PFSK-1 (cell line): ENCODE measurements around the gene CD164L2.

Source experiments
- FOXP2 ChIP-seq: optimal IDR thresholded peaks from 2 replicates; pipeline ENCODE3; 2011; ENCODE audit warnings: borderline replicate concordance, control low read depth, inconsistent platforms; ENCODE audit not compliant: insufficient read depth; ENCODE audit errors: extremely low read length, extremely low read depth
- POLR2AphosphoS5 ChIP-seq: IDR thresholded peaks from 2 replicates; pipeline ENCODE4 v1.6.1; 2012; ENCODE audit warnings: low read depth, mild to moderate bottlenecking, control low read depth, low read length, moderate library complexity
- REST ChIP-seq, 2 experiments: IDR thresholded peaks; 2 replicates each; pipeline versions ENCODE4 v1.6.1 to v1.8.0; 2011 to 2012; ENCODE audit warnings: low read depth in 2 of 2, low read length in 2 of 2, control low read depth in 1 of 2, inconsistent platforms in 1 of 2, mild to moderate bottlenecking in 1 of 2, moderate library complexity in 1 of 2; ENCODE audit not compliant: insufficient read depth in 1 of 2
- SIN3A ChIP-seq: IDR thresholded peaks from 2 replicates; pipeline ENCODE4 v1.6.1; 2012; ENCODE audit warnings: mild to moderate bottlenecking, low read length, moderate library complexity, borderline replicate concordance; ENCODE audit not compliant: insufficient read depth
- TAF1 ChIP-seq: IDR thresholded peaks from 2 replicates; pipeline ENCODE4 v1.6.1; 2012; ENCODE audit warnings: low read length, control low read depth, borderline replicate concordance; ENCODE audit not compliant: insufficient read depth

CD164L2 gene

GRCh38 chr1:27397110-27397509, 14.0 kb upstream of the CD164L2 start:
- no peak for TF ChIP-seq FOXP2
- no peak for TF ChIP-seq POLR2AphosphoS5
- TF ChIP-seq SIN3A: no peak
- no peak for TF ChIP-seq REST (IDR thresholded peaks at IDR 0.05; ENCODE audit: insufficient read depth in 1 of 2, low read depth in 2 of 2, low read length in 2 of 2)
- no peak for TF ChIP-seq TAF1

GRCh38 chr1:27395441-27396195, 12.5 kb upstream of the CD164L2 start:
- TF ChIP-seq POLR2AphosphoS5: no peak; the same call in 1 of the 2 replicates
- TF ChIP-seq TAF1: no peak
- no peak for TF ChIP-seq REST (IDR thresholded peaks at IDR 0.05; ENCODE audit: insufficient read depth in 1 of 2, low read depth in 2 of 2, low read length in 2 of 2)
- no peak for TF ChIP-seq SIN3A
- TF ChIP-seq FOXP2: no peak

- TF ChIP-seq TAF1: no peak
- no peak for TF ChIP-seq FOXP2
- no peak for TF ChIP-seq POLR2AphosphoS5
- no peak for TF ChIP-seq REST (IDR thresholded peaks at IDR 0.05; ENCODE audit: insufficient read depth in 1 of 2, low read depth in 2 of 2, low read length in 2 of 2)
- TF ChIP-seq SIN3A: no peak
Observed at GRCh38 chr1:27394925-27395324, 11.8 kb upstream of the CD164L2 start.

GRCh38 chr1:27394282-27394658, 11.1 kb upstream of the CD164L2 start:
- TF ChIP-seq SIN3A: no peak
- no peak for TF ChIP-seq TAF1
- no peak for TF ChIP-seq REST (IDR thresholded peaks at IDR 0.05; ENCODE audit: insufficient read depth in 1 of 2, low read depth in 2 of 2, low read length in 2 of 2)
- TF ChIP-seq POLR2AphosphoS5: no peak
- TF ChIP-seq FOXP2: no peak

GRCh38 chr1:27393641-27394281, 10.6 kb upstream of the CD164L2 start:
- TF ChIP-seq POLR2AphosphoS5 (no peak), REST (IDR thresholded peaks at IDR 0.05; ENCODE audit: insufficient read depth in 1 of 2, low read depth in 2 of 2, low read length in 2 of 2) (no peak), TAF1 (no peak), FOXP2 (no peak), SIN3A (no peak)
